K562 (cell line): Measurements from ENCODE around the gene LRCOL1.
A peak's percentile ranks its signal among the peaks of the same experiment; 100 is the strongest.

Experiments
- EP300 ChIP-seq: IDR thresholded peaks from 2 replicates; pipeline ENCODE4 v1.6.1; 2012; ENCODE audit warnings: low read length, improper control_type of control experiment
- KAT2B ChIP-seq: IDR thresholded peaks from one replicate; pipeline ENCODE4 v1.6.1; 2012; ENCODE audit warnings: low read depth, mild to moderate bottlenecking, control low read depth, inconsistent platforms, low read length, moderate library complexity
- MAZ ChIP-seq, 2 experiments: fragments of 450-650 bp in 1 of 2; sonication (generic) in 1 of 2; formaldehyde crosslinking; IDR thresholded peaks in 1 of 2; conservative IDR thresholded peaks in 1 of 2; 2 replicates each; pipeline versions ENCODE4 v1.4.0 to v1.5.0; 2020; ENCODE audit warnings: mild to moderate bottlenecking in 1 of 2, missing genetic modification reagents in 1 of 2
- POLR2A ChIP-seq: fragments of 450-650 bp; conservative IDR thresholded peaks from 2 replicates; pipeline ENCODE4 v1.6.1; 2016
- SOX6 ChIP-seq: fragments of 450-650 bp; IDR thresholded peaks from 2 replicates; pipeline ENCODE4 v1.6.1; 2014; ENCODE audit warnings: mild to moderate bottlenecking
- ZNF316 ChIP-seq: fragments of 450-650 bp; IDR thresholded peaks from 2 replicates; pipeline ENCODE4 v1.6.1; 2016
- TF ChIP-seq, protein P1 (sequence below), 3 experiments: IDR thresholded peaks in 2 of 3; conservative IDR thresholded peaks in 1 of 3; 2 replicates each; pipeline ENCODE4 v1.5.1; 2011 to 2012; ENCODE audit warnings: low read length in 3 of 3, mild to moderate bottlenecking in 3 of 3, control low read depth in 2 of 3, improper control_type of control experiment in 1 of 3, inconsistent platforms in 1 of 3, low read depth in 1 of 3, mixed read lengths in 1 of 3, moderate library complexity in 1 of 3; ENCODE audit not compliant: insufficient read depth in 2 of 3
- TF ChIP-seq, protein P2 (sequence below): fragments of 450-650 bp; IDR thresholded peaks from 2 replicates; pipeline ENCODE4 v1.6.1; 2016; ENCODE audit warnings: mild to moderate bottlenecking
- TF ChIP-seq, protein P3 (sequence below): fragments of 450-650 bp; conservative IDR thresholded peaks from 2 replicates; pipeline ENCODE4 v1.6.1; 2016; ENCODE audit warnings: missing genetic modification characterization, low read depth, mild to moderate bottlenecking, missing compliant biosample characterization, moderate library complexity

DNA sequence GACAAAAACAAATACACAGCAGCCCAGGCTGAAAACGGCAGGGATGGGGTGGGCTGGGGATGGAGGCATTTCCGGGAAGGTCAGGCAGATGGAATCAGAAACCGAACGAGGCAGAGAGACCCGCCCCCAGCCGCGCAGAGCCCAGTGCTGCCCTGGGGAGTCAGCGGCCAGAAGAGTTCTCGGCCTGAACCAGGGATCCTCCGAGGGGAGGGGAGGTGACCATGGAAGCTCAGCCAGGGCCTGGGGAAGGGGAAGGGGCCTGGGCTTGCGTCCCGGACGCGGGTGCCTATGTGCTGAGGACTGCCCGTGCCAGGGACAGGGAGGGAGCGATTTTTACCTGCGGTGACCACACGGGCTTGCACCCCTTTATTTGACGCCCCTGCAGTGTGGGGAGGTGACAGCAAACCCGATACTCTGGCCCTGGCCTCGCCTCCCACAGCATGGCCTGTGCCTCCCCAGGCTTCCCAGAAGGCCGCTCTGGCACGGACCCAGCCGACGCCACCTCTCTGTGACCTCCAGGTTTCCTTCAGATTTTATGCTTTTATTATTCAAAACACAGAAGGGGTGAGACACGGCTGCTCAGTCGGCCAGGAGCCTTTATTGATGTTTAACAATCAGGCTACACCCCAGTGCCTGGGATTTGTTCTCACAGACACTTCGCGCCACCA is 7.7 kb downstream of the LRCOL1 start:
- TF ChIP-seq, protein P1, sequence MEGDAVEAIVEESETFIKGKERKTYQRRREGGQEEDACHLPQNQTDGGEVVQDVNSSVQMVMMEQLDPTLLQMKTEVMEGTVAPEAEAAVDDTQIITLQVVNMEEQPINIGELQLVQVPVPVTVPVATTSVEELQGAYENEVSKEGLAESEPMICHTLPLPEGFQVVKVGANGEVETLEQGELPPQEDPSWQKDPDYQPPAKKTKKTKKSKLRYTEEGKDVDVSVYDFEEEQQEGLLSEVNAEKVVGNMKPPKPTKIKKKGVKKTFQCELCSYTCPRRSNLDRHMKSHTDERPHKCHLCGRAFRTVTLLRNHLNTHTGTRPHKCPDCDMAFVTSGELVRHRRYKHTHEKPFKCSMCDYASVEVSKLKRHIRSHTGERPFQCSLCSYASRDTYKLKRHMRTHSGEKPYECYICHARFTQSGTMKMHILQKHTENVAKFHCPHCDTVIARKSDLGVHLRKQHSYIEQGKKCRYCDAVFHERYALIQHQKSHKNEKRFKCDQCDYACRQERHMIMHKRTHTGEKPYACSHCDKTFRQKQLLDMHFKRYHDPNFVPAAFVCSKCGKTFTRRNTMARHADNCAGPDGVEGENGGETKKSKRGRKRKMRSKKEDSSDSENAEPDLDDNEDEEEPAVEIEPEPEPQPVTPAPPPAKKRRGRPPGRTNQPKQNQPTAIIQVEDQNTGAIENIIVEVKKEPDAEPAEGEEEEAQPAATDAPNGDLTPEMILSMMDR (IDR thresholded peaks at IDR 0.05 in 2 of 3, conservative IDR thresholded peaks at IDR 0.05 in 1 of 3; ENCODE audit: insufficient read depth in 2 of 3, low read depth in 1 of 3, low read length in 3 of 3): 0 out of 6 replicates have a peak, but pooled peaks of 1 of the 3 experiments have one; percentile 2
- no peak for TF ChIP-seq POLR2A
- no peak for TF ChIP-seq KAT2B
- TF ChIP-seq, protein P2, sequence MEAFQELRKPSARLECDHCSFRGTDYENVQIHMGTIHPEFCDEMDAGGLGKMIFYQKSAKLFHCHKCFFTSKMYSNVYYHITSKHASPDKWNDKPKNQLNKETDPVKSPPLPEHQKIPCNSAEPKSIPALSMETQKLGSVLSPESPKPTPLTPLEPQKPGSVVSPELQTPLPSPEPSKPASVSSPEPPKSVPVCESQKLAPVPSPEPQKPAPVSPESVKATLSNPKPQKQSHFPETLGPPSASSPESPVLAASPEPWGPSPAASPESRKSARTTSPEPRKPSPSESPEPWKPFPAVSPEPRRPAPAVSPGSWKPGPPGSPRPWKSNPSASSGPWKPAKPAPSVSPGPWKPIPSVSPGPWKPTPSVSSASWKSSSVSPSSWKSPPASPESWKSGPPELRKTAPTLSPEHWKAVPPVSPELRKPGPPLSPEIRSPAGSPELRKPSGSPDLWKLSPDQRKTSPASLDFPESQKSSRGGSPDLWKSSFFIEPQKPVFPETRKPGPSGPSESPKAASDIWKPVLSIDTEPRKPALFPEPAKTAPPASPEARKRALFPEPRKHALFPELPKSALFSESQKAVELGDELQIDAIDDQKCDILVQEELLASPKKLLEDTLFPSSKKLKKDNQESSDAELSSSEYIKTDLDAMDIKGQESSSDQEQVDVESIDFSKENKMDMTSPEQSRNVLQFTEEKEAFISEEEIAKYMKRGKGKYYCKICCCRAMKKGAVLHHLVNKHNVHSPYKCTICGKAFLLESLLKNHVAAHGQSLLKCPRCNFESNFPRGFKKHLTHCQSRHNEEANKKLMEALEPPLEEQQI: no peak
- TF ChIP-seq SOX6: no peak
- no peak for TF ChIP-seq MAZ (CRISPR knock-in tag; conservative IDR thresholded peaks at IDR 0.05 in 1 of 2, IDR thresholded peaks at IDR 0.05 in 1 of 2)
- TF ChIP-seq ZNF316: no peak
- no peak for TF ChIP-seq EP300
- TF ChIP-seq, protein P3, sequence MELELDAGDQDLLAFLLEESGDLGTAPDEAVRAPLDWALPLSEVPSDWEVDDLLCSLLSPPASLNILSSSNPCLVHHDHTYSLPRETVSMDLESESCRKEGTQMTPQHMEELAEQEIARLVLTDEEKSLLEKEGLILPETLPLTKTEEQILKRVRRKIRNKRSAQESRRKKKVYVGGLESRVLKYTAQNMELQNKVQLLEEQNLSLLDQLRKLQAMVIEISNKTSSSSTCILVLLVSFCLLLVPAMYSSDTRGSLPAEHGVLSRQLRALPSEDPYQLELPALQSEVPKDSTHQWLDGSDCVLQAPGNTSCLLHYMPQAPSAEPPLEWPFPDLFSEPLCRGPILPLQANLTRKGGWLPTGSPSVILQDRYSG (tag): no peak
